ENCODE results near the gene CASZ1.

CASZ1 gene

GRCh38 chr1:10796029-10796944 is at the start of gene CASZ1:
Gene CASZ1, minus strand, starts transcription at chr1:10796646. Its CDS starts 102,757 bp downstream, at chr1:10693889.
- no peak for DNase-seq (ENCODE audit: low read depth)

- no peak for DNase-seq (ENCODE audit: low read depth)
Measured at GRCh38 chr1:10843697-10844096, 47.3 kb upstream of the CASZ1 start.

GRCh38 chr1:10841118-10841517 is 44.7 kb upstream of the CASZ1 start:
- DNase-seq (ENCODE audit: low read depth): no peak

- DNase-seq (ENCODE audit: low read depth): no peak
Measured at GRCh38 chr1:10839188-10839770, 42.8 kb upstream of the CASZ1 start.

GRCh38 chr1:10838541-10838940 is 42.1 kb upstream of the CASZ1 start:
- no peak for DNase-seq (ENCODE audit: low read depth)

GRCh38 chr1:10836726-10837125 is 40.3 kb upstream of the CASZ1 start:
- DNase-seq (ENCODE audit: low read depth): no peak

GRCh38 chr1:10835822-10836421 is 39.5 kb upstream of the CASZ1 start:
- DNase-seq (ENCODE audit: low read depth): no peak

GRCh38 chr1:10835421-10835820 is 39.0 kb upstream of the CASZ1 start:
- DNase-seq (ENCODE audit: low read depth): no peak

GRCh38 chr1:10834770-10835412 is 38.4 kb upstream of the CASZ1 start:
- DNase-seq (ENCODE audit: low read depth): no peak

GRCh38 chr1:10833630-10834557 is 37.4 kb upstream of the CASZ1 start:
- DNase-seq (ENCODE audit: low read depth): no peak

- DNase-seq (ENCODE audit: low read depth): no peak
Measured at GRCh38 chr1:10832703-10833102, 36.3 kb upstream of the CASZ1 start.

- no peak for DNase-seq (ENCODE audit: low read depth)
Measured at GRCh38 chr1:10830961-10831668, 34.7 kb upstream of the CASZ1 start.

GRCh38 chr1:10829965-10830515 is 33.6 kb upstream of the CASZ1 start:
- DNase-seq (ENCODE audit: low read depth): no peak

GRCh38 chr1:10829067-10829818 is 32.8 kb upstream of the CASZ1 start:
- DNase-seq (ENCODE audit: low read depth): no peak

- no peak for DNase-seq (ENCODE audit: low read depth)
Measured at GRCh38 chr1:10827377-10828333, 31.2 kb upstream of the CASZ1 start.

- DNase-seq (ENCODE audit: low read depth): no peak
Measured at GRCh38 chr1:10825592-10825991, 29.1 kb upstream of the CASZ1 start.

GRCh38 chr1:10824821-10825540 is 28.5 kb upstream of the CASZ1 start:
- DNase-seq (ENCODE audit: low read depth): no peak

- DNase-seq (ENCODE audit: low read depth): no peak
Measured at GRCh38 chr1:10823000-10823401, 26.6 kb upstream of the CASZ1 start.

Measured in stimulated activated CD8-positive, alpha-beta memory T cell treated with anti-CD3 and anti-CD28 coated beads, Interleukin-15, amount 100 ng/mL, for 24 hours (primary cell).